Small intestine (tissue), 7 donors: ENCODE measurements around the gene HYI. TPM values are rescaled to one million over a fixed set of nuclear protein-coding genes. Genes with fewer than 3 reads are reported as not detected.
"Not testable (repeated sequence)": the region's sequence is repeated elsewhere in the genome, so short reads cannot be mapped to it uniquely, and the experiment has no call there.

ENCODE experiments used
- DNase-seq, 2 donors: peaks; one replicate each; pipeline versions ENCODE4 v3.0.0 to v3.0.0-alpha.2; 2013
- FAIRE-seq: peaks from 2 replicates; lab custom pipeline; 2012; peaks lifted over from hg19 to GRCh38; lab: Jason Lieb, UNC
- H3K27ac ChIP-seq, 3 donors: one replicate each; pipeline ENCODE4 v1.5.1; 2013; ENCODE audit warnings: low read length in 2 of 3, mild to moderate bottlenecking in 2 of 3, control low read depth in 1 of 3, inconsistent platforms in 1 of 3, low read depth in 1 of 3, moderate library complexity in 1 of 3
- H3K27me3 ChIP-seq, 3 donors: one replicate each; pipeline ENCODE4 v1.6.1; 2013; ENCODE audit warnings: low read length in 3 of 3, inconsistent platforms in 1 of 3; ENCODE audit not compliant: control insufficient read depth in 3 of 3, insufficient read depth in 3 of 3
- H3K36me3 ChIP-seq, 3 donors: one replicate each; pipeline ENCODE4 v1.6.1; 2013; ENCODE audit warnings: low read length in 3 of 3, inconsistent platforms in 1 of 3, low read depth in 1 of 3, mild to moderate bottlenecking in 1 of 3, moderate library complexity in 1 of 3; ENCODE audit not compliant: control insufficient read depth in 3 of 3, insufficient read depth in 2 of 3
- H3K4me1 ChIP-seq, 3 donors: one replicate each; pipeline ENCODE4 v1.6.1; 2013; ENCODE audit warnings: low read length in 2 of 3, inconsistent platforms in 1 of 3, low read depth in 1 of 3, mild to moderate bottlenecking in 1 of 3, moderate library complexity in 1 of 3; ENCODE audit not compliant: control insufficient read depth in 3 of 3, insufficient read depth in 2 of 3
- H3K4me3 ChIP-seq, 3 donors: one replicate each; pipeline ENCODE4 v1.5.1; 2013; ENCODE audit warnings: low read length in 3 of 3, control low read depth in 1 of 3, inconsistent platforms in 1 of 3, low read depth in 1 of 3, mild to moderate bottlenecking in 1 of 3, moderate library complexity in 1 of 3
- H3K9me3 ChIP-seq, 2 donors: one replicate each; pipeline ENCODE4 v1.6.1; 2013; ENCODE audit warnings: low read depth in 1 of 2, low read length in 1 of 2; ENCODE audit not compliant: control insufficient read depth in 2 of 2, insufficient read depth in 1 of 2
- WGBS, 3 donors: extraction: QIAGEN DNeasy Blood & Tissue Kit; methylation state at CpG; one replicate each; pipeline ENCODE4 v1.1.7; 2013; 5-methylcytosine and 5-hydroxymethylcytosine counted together
- polyA plus RNA-seq, 4 donors: library from polyadenylated mRNA; stranded (reverse) in 3 of 4; unstranded in 1 of 4; fragments of 200-250 nt in 3 of 4; fragments of 120-200 nt in 1 of 4; gene quantifications; one replicate each; pipeline versions ENCODE4 v1.2.1 to v1.2.3, GENCODE V29; 2013
- donor health status: healthy with polysubstance abuse.
- donor health status: control.
- donor health status: control.
- donor health status: Bipolar disorder and iron deficiency.
- donor health status: healthy.

The HYI gene
- polyA plus RNA-seq, 4 donors, result 42.6 to 234 (median 139) TPM

DNA sequence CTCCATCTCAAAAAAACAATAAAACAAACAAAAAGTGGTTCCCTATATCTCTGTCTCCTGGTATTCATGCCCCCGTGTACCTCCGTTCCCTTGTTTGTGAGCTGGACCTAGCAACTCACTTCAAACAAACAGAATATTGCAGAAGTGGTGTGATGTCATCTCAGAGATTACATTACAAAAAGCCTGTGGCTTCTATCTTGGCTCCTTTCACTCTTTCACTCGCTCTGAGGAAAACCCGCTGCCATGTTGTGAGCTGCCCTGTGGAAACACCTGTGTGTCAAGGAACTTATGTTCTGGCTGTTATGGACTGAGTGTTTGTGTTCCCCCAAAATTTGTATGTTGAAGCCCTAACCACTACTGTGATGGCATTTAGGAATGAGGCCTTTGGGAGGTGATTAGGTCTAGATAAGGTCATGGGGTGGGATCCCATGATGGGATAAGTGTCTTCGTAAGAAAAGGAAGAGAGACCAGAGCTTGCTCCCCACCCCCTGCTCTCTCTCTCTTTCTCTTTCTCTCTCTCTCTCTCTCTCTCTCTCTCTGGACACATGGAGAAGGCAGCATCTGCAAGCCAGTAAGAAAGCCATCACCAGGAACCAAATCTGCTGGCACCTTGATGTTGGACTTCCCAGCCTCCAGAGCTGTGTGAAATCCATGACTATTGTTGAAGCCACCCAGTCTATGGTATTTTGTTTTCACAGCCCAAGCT, 7.4 kb upstream of the HYI start:
- FAIRE-seq, result no peak
- WGBS, 3 donors, result 87 to 93% (median 91%) methylated on average over 5 of the region's 5 CpGs

DNA sequence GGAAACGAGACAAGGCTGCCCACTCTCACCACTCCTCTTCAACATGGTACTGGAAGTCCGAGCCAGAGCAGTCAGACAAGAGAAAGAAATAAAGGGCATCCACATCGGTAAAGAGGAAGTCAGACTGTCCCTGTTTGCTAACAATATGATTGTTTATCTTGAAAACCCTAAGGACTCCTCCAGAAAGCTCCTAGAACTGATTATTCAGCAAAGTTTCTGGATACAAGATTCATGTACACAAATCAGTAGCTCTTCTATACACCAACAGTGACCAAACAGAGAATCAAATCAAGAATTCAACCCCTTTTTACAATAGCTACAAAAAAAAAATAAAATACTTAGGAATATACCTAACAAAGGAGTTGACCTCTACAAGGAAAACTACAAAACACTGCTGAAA, 4.6 kb upstream of the HYI start:
- 76 to 88% (median 80%) methylated on average over 3 of the region's 3 CpGs for WGBS, 3 donors
- H3K27ac ChIP-seq, H3K9me3 ChIP-seq, H3K27me3 ChIP-seq, H3K36me3 ChIP-seq, H3K4me3 ChIP-seq, DNase-seq, FAIRE-seq: not testable (repeated sequence)
- H3K4me1 ChIP-seq, result peaks cover 0 to 17% (median 0%) of the 10 kb centered on the region in 3 donors

More for the DNA sequence above, 7.4 kb upstream of the HYI start:
- no peak for DNase-seq
- Histone ChIP-seq H3K27me3 (no peaks in the 10 kb centered on the region), H3K4me3 (no peak overlapping the region), H3K27ac (no peak overlapping the region), H3K9me3 (peaks cover 0 to 6% of the 10 kb centered on the region in 2 donors), H3K4me1 (peaks cover 1 to 27% (median 5%) of the 10 kb centered on the region in 3 donors), H3K36me3 (no peaks in the 10 kb centered on the region)

- Histone ChIP-seq H3K36me3 (peaks cover 9 to 25% (median 10%) of the 10 kb centered on the region in 3 donors), H3K27ac (peak overlapping the region in 2 of 3 donors; percentile 81 to 90), H3K9me3 (no peaks in the 10 kb centered on the region), H3K4me1 (peaks cover 0 to 23% (median 0%) of the 10 kb centered on the region in 3 donors), H3K27me3 (no peaks in the 10 kb centered on the region), H3K4me3 (no peak overlapping the region)
- WGBS, 3 donors, result 19 to 62% (median 41%) methylated on average over 7 of the region's 7 CpGs
- FAIRE-seq, result no peak
- peak; percentile 75 to 82 for DNase-seq
These were observed 1.6 kb upstream of the HYI start for GRCh38 chr1:43455213-43455889.

GRCh38 chr1:43454270-43455011, 710 bp upstream of the HYI start:
- Histone ChIP-seq H3K4me1 (peaks cover 0 to 23% (median 0%) of the 10 kb centered on the region in 3 donors), H3K27ac (peak overlapping the region; percentile 85 to 93 (median 90)), H3K4me3 (peak overlapping the region; percentile 21 to 61 (median 57)), H3K27me3 (no peaks in the 10 kb centered on the region), H3K9me3 (no peaks in the 10 kb centered on the region), H3K36me3 (peaks cover 9 to 34% (median 10%) of the 10 kb centered on the region in 3 donors)
- FAIRE-seq (peak; percentile 47), DNase-seq (peak; percentile 86 to 97)
- WGBS, 3 donors, result 3 to 7% (median 5%) methylated on average over 19 of the region's 19 CpGs

DNA sequence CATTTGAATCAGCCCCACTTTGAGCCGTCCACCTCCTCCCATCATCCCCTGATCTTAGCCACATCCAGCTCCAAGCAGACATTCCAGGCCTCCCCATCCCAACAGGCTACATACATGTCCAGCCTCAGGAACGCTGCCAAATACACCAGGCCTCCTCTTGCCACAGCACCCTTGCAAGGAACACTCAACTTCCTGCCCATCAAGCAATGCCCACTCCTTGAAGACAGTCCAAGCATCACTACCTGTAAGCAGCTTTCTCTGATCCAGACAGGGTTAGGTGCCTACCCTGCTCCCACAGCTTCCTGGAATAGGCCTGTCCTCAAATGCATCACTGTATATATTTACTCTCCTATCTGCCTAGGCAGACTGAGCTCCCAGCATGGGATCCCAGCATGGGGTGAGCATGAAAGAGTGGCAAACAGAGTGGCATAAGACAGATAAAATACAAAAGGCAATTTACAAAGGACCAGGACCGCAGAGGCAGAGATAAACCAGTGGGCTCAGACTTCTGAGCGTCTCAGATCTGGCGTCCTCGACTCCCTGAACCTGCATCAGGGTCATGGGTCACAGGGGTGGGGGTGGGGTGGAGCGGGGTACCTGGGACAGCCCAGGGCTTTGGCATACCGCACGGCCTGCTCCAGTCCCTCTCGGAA, 816 bp downstream of the HYI start:
- H3K4me1 ChIP-seq, result peaks cover 0 to 23% (median 5%) of the 10 kb centered on the region in 3 donors
- H3K36me3 ChIP-seq, result peaks cover 14 to 49% (median 19%) of the 10 kb centered on the region in 3 donors
- H3K9me3 ChIP-seq, result no peaks in the 10 kb centered on the region
- no peaks in the 10 kb centered on the region for H3K27me3 ChIP-seq
- DNase-seq (peak; percentile 40 to 51), FAIRE-seq (no peak)
- 18 to 33% (median 24%) methylated on average over 10 of the region's 10 CpGs for WGBS, 3 donors
- peak overlapping the region; percentile 88 to 93 (median 90) for H3K27ac ChIP-seq
- peak overlapping the region in 2 of 3 donors; percentile 33 to 61 for H3K4me3 ChIP-seq

- no peak overlapping the region for H3K4me3 ChIP-seq
- no peak for FAIRE-seq
- H3K9me3 ChIP-seq, result no peaks in the 10 kb centered on the region
- peaks cover 17 to 59% (median 26%) of the 10 kb centered on the region in 3 donors for H3K36me3 ChIP-seq
- DNase-seq, result no peak
- H3K27ac ChIP-seq, result no peak overlapping the region
- H3K4me1 ChIP-seq, result peaks cover 0 to 23% (median 5%) of the 10 kb centered on the region in 3 donors
- WGBS, 3 donors, result 87 to 89% (median 88%) methylated on average over 22 of the region's 22 CpGs
- H3K27me3 ChIP-seq, result no peaks in the 10 kb centered on the region
These were observed 1.8 kb downstream of the HYI start for GRCh38 chr1:43451701-43452532.

DNA sequence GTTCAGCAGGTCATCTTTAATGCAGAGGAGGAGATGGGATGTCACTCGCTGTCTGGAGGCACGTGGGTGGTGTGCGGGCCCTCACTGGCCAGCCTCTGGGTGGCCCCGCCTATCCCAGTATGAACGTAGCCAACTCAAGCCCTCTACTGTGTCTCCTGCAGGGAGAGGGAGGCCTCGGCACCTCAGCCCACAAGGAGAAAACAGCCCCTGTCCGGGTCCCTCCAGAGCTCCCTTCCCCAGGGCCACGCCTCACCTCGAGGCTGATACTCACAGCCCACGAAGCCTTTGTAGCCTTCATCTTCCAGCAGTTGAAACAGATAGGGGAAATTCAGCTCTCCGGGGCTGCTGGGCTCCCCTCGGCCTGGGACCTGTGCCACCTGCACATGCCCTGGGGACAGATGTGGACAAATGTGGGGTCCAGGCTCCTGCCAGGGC, 2.6 kb downstream of the HYI start:
- Histone ChIP-seq H3K36me3 (peaks cover 17 to 67% (median 28%) of the 10 kb centered on the region in 3 donors), H3K4me3 (no peak overlapping the region), H3K4me1 (peaks cover 0 to 22% (median 5%) of the 10 kb centered on the region in 3 donors), H3K27ac (no peak overlapping the region), H3K27me3 (no peaks in the 10 kb centered on the region), H3K9me3 (no peaks in the 10 kb centered on the region)
- WGBS, 3 donors, result 71 to 79% (median 77%) methylated on average over 10 to 12 of the region's 12 CpGs
- FAIRE-seq, result no peak
- no peak for DNase-seq
